Measurements from ENCODE around the gene SPOCK1.

Gene SPOCK1

DNA sequence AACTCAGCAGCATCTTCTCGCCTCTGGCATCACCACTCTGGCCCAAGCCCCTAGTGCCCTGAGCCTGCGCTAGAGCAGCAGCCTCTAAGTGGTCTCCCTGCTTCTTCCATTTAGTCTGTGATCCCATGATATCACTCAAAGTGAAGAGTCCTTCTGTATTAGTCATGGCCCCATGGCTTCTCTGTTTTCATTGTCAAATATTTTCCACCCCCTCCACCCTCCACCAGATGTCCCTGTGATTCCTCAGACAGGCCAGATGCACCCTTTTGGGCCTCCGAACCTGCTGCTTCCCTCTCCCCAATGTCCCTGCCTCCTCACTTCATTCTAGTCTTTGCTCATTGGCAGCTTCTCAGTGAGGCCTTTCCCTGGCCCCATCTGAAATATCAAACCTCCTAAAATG is 299.2 kb downstream of the SPOCK1 start:
- DNase-seq (ENCODE audit: extremely low spot score) = no peak
- POLR2A ChIA-PET = no interaction called here
- CTCF ChIA-PET = no interaction called here

DNA sequence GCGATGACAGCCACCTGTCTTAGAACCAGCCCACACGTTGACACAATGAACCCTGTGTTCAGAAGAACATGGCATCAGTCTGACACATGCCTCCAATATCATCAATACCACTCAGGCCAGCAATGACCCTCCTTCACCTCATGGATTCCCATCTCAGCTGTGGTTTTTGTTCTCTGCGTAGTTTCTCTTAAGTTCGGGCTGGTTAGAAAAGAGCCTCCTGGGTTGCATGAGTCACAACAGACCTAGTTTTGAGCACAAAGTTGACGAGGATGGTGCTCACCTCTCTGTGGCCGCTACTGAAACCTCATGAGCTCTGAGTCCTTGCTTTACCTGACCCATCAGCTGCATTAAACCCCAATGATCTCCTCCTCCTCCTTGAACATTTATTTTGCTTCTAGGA is 299.9 kb downstream of the SPOCK1 start:
- ChIA-PET CTCF (no interaction called here), POLR2A (no interaction called here)
- no peak for TF ChIP-seq SP1 (IDR thresholded peaks at IDR 0.05)
- DNase-seq (ENCODE audit: extremely low spot score) = no peak

More for the DNA sequence above, 299.2 kb downstream of the SPOCK1 start:
- TF ChIP-seq BHLHE40 (IDR thresholded peaks at IDR 0.05; ENCODE audit: borderline replicate concordance) = no peak
- TF ChIP-seq FOXK2 (IDR thresholded peaks at IDR 0.05) = no peak
- no peak for TF ChIP-seq L3MBTL2 (conservative IDR thresholded peaks at IDR 0.05)
- TF ChIP-seq NFRKB (IDR thresholded peaks at IDR 0.05) = no peak

DNA sequence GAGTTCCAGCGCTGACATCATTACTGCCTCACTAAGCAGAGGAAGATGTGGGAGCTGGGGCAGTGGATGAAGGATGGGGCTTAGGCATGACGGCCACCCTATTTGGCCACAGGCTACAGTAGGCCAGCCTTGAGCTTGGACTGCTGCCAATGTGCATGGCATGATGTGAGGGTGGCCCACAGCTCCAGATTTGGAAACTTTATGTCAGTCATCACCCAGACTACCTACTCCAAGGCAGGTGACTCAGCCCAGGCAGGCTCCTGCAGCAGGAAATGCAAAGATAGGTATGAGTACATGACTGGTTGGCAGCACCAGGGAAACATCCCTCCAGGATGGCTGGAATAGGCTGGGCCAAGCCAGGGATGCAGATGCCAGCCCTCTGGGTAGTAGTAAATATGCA is 303.6 kb downstream of the SPOCK1 start:
- ChIA-PET CTCF (interaction anchor here (1.0 kb wide), 1 partner anchor 9 kb away, joined by 3 read pairs; no protein-coding TSS in a partner anchor), POLR2A (no interaction called here)
- no peak for DNase-seq (ENCODE audit: extremely low spot score)
- TF ChIP-seq, protein P1, sequence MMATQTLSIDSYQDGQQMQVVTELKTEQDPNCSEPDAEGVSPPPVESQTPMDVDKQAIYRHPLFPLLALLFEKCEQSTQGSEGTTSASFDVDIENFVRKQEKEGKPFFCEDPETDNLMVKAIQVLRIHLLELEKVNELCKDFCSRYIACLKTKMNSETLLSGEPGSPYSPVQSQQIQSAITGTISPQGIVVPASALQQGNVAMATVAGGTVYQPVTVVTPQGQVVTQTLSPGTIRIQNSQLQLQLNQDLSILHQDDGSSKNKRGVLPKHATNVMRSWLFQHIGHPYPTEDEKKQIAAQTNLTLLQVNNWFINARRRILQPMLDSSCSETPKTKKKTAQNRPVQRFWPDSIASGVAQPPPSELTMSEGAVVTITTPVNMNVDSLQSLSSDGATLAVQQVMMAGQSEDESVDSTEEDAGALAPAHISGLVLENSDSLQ (IDR thresholded peaks at IDR 0.05) = no peak
- no peak for TF ChIP-seq LEF1 (IDR thresholded peaks at IDR 0.05; ENCODE audit: borderline replicate concordance)
- no peak for TF ChIP-seq TARDBP (IDR thresholded peaks at IDR 0.05)
- no peak for TF ChIP-seq CTBP1 (IDR thresholded peaks at IDR 0.05; ENCODE audit: borderline replicate concordance)
- no peak for TF ChIP-seq SP1 (IDR thresholded peaks at IDR 0.05)
- TF ChIP-seq L3MBTL2 (conservative IDR thresholded peaks at IDR 0.05) = no peak
- TF ChIP-seq ARNT (IDR thresholded peaks at IDR 0.05) = no peak
- no peak for TF ChIP-seq FOXK2 (IDR thresholded peaks at IDR 0.05)
- TF ChIP-seq ELF4 (IDR thresholded peaks at IDR 0.05) = no peak
- TF ChIP-seq SUZ12 (IDR thresholded peaks at IDR 0.05) = no peak
- TF ChIP-seq NFRKB (IDR thresholded peaks at IDR 0.05) = no peak
- TF ChIP-seq ZNF384 (IDR thresholded peaks at IDR 0.05) = no peak
- no peak for TF ChIP-seq FOXM1 (IDR thresholded peaks at IDR 0.05; ENCODE audit: borderline replicate concordance)
- no peak for TF ChIP-seq HDGF (IDR thresholded peaks at IDR 0.05; ENCODE audit: borderline replicate concordance)

DNA sequence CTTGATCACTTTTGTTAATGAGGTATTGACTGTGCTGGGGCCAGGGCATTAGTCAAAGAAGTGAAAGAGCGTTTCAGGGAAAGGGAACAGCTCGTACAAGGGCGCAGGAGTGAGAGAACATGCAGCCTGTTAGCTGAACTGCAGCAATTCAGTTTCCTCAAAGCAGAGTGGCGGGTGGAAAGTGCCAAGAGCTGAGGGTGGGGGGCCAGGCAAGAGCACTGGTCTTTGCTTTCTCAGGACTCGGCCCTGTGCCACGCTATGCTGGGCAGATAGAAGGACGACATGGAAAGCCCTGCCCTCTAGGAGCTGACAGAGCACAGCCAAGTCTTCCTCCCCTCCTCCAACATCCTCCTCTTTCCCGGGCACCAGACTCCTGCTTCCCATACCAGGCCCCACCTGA is 304.8 kb downstream of the SPOCK1 start:
- TF ChIP-seq L3MBTL2 (conservative IDR thresholded peaks at IDR 0.05) (no peak), SUZ12 (IDR thresholded peaks at IDR 0.05) (no peak), TARDBP (IDR thresholded peaks at IDR 0.05) (no peak), BHLHE40 (IDR thresholded peaks at IDR 0.05; ENCODE audit: borderline replicate concordance) (no peak), ZNF384 (IDR thresholded peaks at IDR 0.05) (no peak), FOXK2 (IDR thresholded peaks at IDR 0.05) (no peak), ARNT (IDR thresholded peaks at IDR 0.05) (no peak), NFRKB (IDR thresholded peaks at IDR 0.05) (no peak), FOXA1 (IDR thresholded peaks at IDR 0.05) (no peak), FOXM1 (IDR thresholded peaks at IDR 0.05; ENCODE audit: borderline replicate concordance) (no peak), LEF1 (IDR thresholded peaks at IDR 0.05; ENCODE audit: borderline replicate concordance) (no peak)
- TF ChIP-seq, protein P1 (IDR thresholded peaks at IDR 0.05) = no peak
- ChIA-PET CTCF (no interaction called here), POLR2A (no interaction called here)
- no peak for DNase-seq (ENCODE audit: extremely low spot score)

DNA sequence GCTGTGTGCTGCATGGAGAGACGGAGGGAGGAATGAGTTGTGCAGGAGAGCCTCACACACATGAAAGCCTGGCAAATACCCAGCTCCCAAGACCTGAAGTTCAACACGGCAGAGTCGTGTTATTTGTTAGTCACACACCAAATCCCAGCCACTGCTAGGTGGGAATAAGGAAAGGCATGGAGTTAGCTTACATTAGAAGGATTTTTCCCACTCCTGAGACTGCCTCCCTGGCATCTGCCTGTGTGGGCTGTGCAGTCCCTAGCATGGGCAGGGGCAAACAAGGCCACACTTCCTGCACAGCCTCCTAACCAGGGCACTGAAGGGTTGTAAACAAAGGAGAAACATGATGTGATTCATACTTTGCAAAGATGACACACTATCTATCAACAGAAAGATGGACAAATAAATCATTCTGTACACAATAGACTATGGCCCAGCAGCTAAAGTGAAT is 306.8 kb downstream of the SPOCK1 start:
- ChIA-PET CTCF (no interaction called here), POLR2A (no interaction called here)
- TF ChIP-seq SUZ12 (IDR thresholded peaks at IDR 0.05) (no peak), LEF1 (IDR thresholded peaks at IDR 0.05; ENCODE audit: borderline replicate concordance) (no peak), L3MBTL2 (conservative IDR thresholded peaks at IDR 0.05) (no peak), HDGF (IDR thresholded peaks at IDR 0.05; ENCODE audit: borderline replicate concordance) (no peak), BHLHE40 (IDR thresholded peaks at IDR 0.05; ENCODE audit: borderline replicate concordance) (no peak), ARNT (IDR thresholded peaks at IDR 0.05) (no peak), SP1 (IDR thresholded peaks at IDR 0.05) (no peak), NFRKB (IDR thresholded peaks at IDR 0.05) (no peak), ZNF384 (IDR thresholded peaks at IDR 0.05) (no peak), FOXK2 (IDR thresholded peaks at IDR 0.05) (no peak), ELF4 (IDR thresholded peaks at IDR 0.05) (no peak), FOXA1 (IDR thresholded peaks at IDR 0.05) (no peak), CTBP1 (IDR thresholded peaks at IDR 0.05; ENCODE audit: borderline replicate concordance) (no peak), FOXM1 (IDR thresholded peaks at IDR 0.05; ENCODE audit: borderline replicate concordance) (no peak), TARDBP (IDR thresholded peaks at IDR 0.05) (no peak)
- TF ChIP-seq, protein P1 (IDR thresholded peaks at IDR 0.05) = no peak
- DNase-seq (ENCODE audit: extremely low spot score) = no peak

DNA sequence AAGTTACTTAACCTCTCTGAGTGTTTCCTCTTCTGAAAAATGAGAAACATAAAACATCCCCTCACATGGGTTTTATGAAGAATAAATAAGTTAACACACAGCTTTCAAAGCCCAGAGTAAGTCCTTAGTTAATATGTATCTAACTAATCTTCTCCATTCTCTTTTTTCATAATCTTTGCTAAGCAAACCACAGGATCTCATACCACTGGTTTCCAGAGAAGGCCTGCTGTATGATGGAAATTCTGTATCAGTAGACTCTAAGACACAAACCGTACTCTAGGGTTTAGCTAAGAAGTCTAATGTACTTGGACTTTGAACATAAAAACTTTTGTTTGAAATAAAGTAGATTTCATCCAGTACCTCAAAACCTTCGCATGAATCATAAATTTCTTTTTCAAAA is 307.9 kb downstream of the SPOCK1 start:
- CTCF ChIA-PET = no interaction called here

More for the DNA sequence above, 307.9 kb downstream of the SPOCK1 start:
- TF ChIP-seq BHLHE40 (IDR thresholded peaks at IDR 0.05; ENCODE audit: borderline replicate concordance) (no peak), ARNT (IDR thresholded peaks at IDR 0.05) (no peak), LEF1 (IDR thresholded peaks at IDR 0.05; ENCODE audit: borderline replicate concordance) (no peak), L3MBTL2 (conservative IDR thresholded peaks at IDR 0.05) (no peak), TARDBP (IDR thresholded peaks at IDR 0.05) (no peak), NFRKB (IDR thresholded peaks at IDR 0.05) (no peak), SP1 (IDR thresholded peaks at IDR 0.05) (no peak), FOXM1 (IDR thresholded peaks at IDR 0.05; ENCODE audit: borderline replicate concordance) (no peak), FOXK2 (IDR thresholded peaks at IDR 0.05) (no peak), ZNF384 (IDR thresholded peaks at IDR 0.05) (no peak), ELF4 (IDR thresholded peaks at IDR 0.05) (no peak)
- TF ChIP-seq, protein P1 (IDR thresholded peaks at IDR 0.05) = no peak
- POLR2A ChIA-PET = no interaction called here
- DNase-seq (ENCODE audit: extremely low spot score) = no peak

Data from HEK293T (cell line).